HS-27A (cell line): ENCODE data around the gene PBX4.
"Not testable (repeated sequence)": the region's sequence is repeated elsewhere in the genome, so short reads cannot be mapped to it uniquely, and the experiment has no call there.

Experiments used
- DNase-seq: peaks from one replicate; pipeline ENCODE4 v3.0.0-alpha.2; 2012; ENCODE audit warnings: low read depth, missing footprints

The PBX4 gene

GRCh38 chr19:19618219-19619051 is at the start of gene PBX4:
TSS of gene PBX4 (minus strand) at chr19:19618687. CDS start at chr19:19618629, 58 bp downstream.
- peak; percentile 59 for DNase-seq

- DNase-seq = not testable (repeated sequence)
Measured at GRCh38 chr19:19665420-19665948, 47.0 kb upstream of the PBX4 start.

GRCh38 chr19:19663256-19664120 is 45.0 kb upstream of the PBX4 start, which contains the start of gene ATP13A1:
TSS of gene ATP13A1 (minus strand) at chr19:19663676. CDS start at chr19:19663666, 10 bp downstream.
- DNase-seq = peak; percentile 85

GRCh38 chr19:19662871-19663255 is 44.4 kb upstream of the PBX4 start:
- no peak for DNase-seq

- DNase-seq = no peak
Measured at GRCh38 chr19:19662344-19662743, 43.9 kb upstream of the PBX4 start.

- DNase-seq = no peak
Measured at GRCh38 chr19:19661675-19662251, 43.3 kb upstream of the PBX4 start.

- DNase-seq = no peak
Measured at GRCh38 chr19:19661141-19661674, 42.7 kb upstream of the PBX4 start.

- DNase-seq = no peak
Measured at GRCh38 chr19:19659646-19660245, 41.3 kb upstream of the PBX4 start.

- DNase-seq = no peak
Measured at GRCh38 chr19:19657397-19657783, 38.9 kb upstream of the PBX4 start.

- DNase-seq = no peak
Measured at GRCh38 chr19:19656451-19657396, 38.2 kb upstream of the PBX4 start.

GRCh38 chr19:19655641-19656343 is 37.3 kb upstream of the PBX4 start:
- no peak for DNase-seq

GRCh38 chr19:19655051-19655594 is 36.6 kb upstream of the PBX4 start:
- DNase-seq = no peak

GRCh38 chr19:19654441-19654840 is 36.0 kb upstream of the PBX4 start:
- DNase-seq = no peak

GRCh38 chr19:19653597-19654147 is 35.2 kb upstream of the PBX4 start:
- no peak for DNase-seq

GRCh38 chr19:19652482-19653295 is 34.2 kb upstream of the PBX4 start:
- no peak for DNase-seq

- DNase-seq = no peak
Measured at GRCh38 chr19:19651076-19651475, 32.6 kb upstream of the PBX4 start.

- no peak for DNase-seq
Measured at GRCh38 chr19:19650331-19650730, 31.8 kb upstream of the PBX4 start.

GRCh38 chr19:19649580-19649995 is 31.1 kb upstream of the PBX4 start:
- no peak for DNase-seq
